Endodermal cell (in vitro differentiated cells): ENCODE results near the gene GCLM. TPM values are rescaled to one million over a fixed set of nuclear protein-coding genes. Genes with fewer than 3 reads are reported as not detected.

Experiments used
- DNase-seq: peaks from one replicate; pipeline ENCODE4 v3.0.0-alpha.2; 2017
- H3K27ac ChIP-seq: 2 replicates; pipeline ENCODE4 v1.5.1; 2013; ENCODE audit warnings: mild to moderate bottlenecking, low read depth, low read length, moderate library complexity
- H3K27me3 ChIP-seq: 2 replicates; pipeline ENCODE4 v1.6.1; 2013; ENCODE audit warnings: mild to moderate bottlenecking, low read length, moderate library complexity; ENCODE audit not compliant: insufficient read depth, control insufficient read depth, poor library complexity, severe bottlenecking
- H3K36me3 ChIP-seq: 2 replicates; pipeline ENCODE4 v1.7.0; 2013; ENCODE audit warnings: mild to moderate bottlenecking, low read length, moderate library complexity; ENCODE audit not compliant: control insufficient read depth, insufficient read depth
- H3K4me1 ChIP-seq: one replicate; pipeline ENCODE4 v1.7.0; 2013; ENCODE audit warnings: low read length; ENCODE audit not compliant: control insufficient read depth, insufficient read depth
- H3K4me3 ChIP-seq: 2 replicates; pipeline ENCODE4 v1.5.1; 2013; ENCODE audit warnings: mild to moderate bottlenecking, low read length, moderate library complexity
- H3K9ac ChIP-seq: 2 replicates; pipeline ENCODE4 v1.6.1; 2013; ENCODE audit warnings: mild to moderate bottlenecking, low read length, moderate library complexity; ENCODE audit not compliant: poor library complexity, severe bottlenecking; ENCODE audit errors: extremely low read depth
- H3K9me3 ChIP-seq: 2 replicates; pipeline ENCODE4 v1.6.1; 2013; ENCODE audit warnings: mild to moderate bottlenecking, low read length, moderate library complexity; ENCODE audit not compliant: control insufficient read depth
- H3K27ac Mint-ChIP-seq: 2 replicates; pipeline ENCODE4 v1.8.0; 2020; ENCODE audit warnings: mixed read lengths
- H3K27me3 Mint-ChIP-seq: 2 replicates; pipeline ENCODE4 v1.8.0; 2021; ENCODE audit warnings: mild to moderate bottlenecking, mixed read lengths; ENCODE audit not compliant: insufficient read depth
- H3K36me3 Mint-ChIP-seq: 2 replicates; pipeline ENCODE4 v1.8.0; 2020; ENCODE audit warnings: low read depth, mixed read lengths
- H3K4me1 Mint-ChIP-seq: 2 replicates; pipeline ENCODE4 v1.8.0; 2020; ENCODE audit warnings: mixed read lengths
- H3K4me3 Mint-ChIP-seq: 2 replicates; pipeline ENCODE4 v1.8.0; 2020; ENCODE audit warnings: mild to moderate bottlenecking, moderate library complexity, mixed read lengths
- H3K9me3 Mint-ChIP-seq: 2 replicates; pipeline ENCODE4 v1.8.0; 2020; ENCODE audit warnings: mild to moderate bottlenecking, mixed read lengths
- WGBS, 2 experiments: methylation state at CpG; one replicate each; pipeline versions ENCODE4 v1.1.5 to v1.1.7; 2013; ENCODE audit warnings: missing lambda C conversion rate in 2 of 2, mixed read lengths in 1 of 2; ENCODE audit not compliant: insufficient coverage in 1 of 2, insufficient read length in 1 of 2; 5-methylcytosine and 5-hydroxymethylcytosine counted together
- total RNA-seq, 2 donors: library from RNA; stranded (reverse); fragmentation: NEBNext Ultra II Directional in 1 of 2; extraction: Animal tissue kit (Norgen Biotek cat#: 25700) in 1 of 2; gene quantifications; 2 replicates in 1 of 2; 3 replicates in 1 of 2; pipeline ENCODE4 v1.2.1, GENCODE V29; 2021
- TF ChIP-seq, protein P1 (sequence below): fragments of 200-600 bp; sonication (generic); conservative IDR thresholded peaks from 2 replicates; pipeline ENCODE4 v1.5.0; 2021; ENCODE audit warnings: antibody characterized with exemption, mild to moderate bottlenecking

The GCLM gene
- total RNA-seq, 2 donors from 2014 or later = 14.0 to 19.4 TPM

DNA sequence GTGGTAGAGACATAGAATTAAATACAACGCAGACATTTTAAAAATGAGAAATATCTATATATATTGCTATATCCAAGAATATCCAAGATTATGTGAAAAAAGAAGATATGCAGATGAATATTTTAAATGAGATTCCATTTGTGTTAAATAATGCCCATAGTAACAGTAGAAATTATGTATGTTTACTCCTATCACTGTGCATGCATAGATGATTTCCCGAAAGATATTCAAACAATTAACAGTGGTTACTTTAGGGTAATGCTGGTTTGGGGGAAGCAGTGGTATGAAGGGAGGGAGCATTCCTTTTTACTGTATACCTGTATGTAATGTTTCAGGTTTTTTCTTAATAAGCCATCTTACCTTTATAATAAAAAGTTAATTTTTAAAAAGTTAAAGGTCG is 55.3 kb downstream of the GCLM start:
- TF ChIP-seq, protein P1, sequence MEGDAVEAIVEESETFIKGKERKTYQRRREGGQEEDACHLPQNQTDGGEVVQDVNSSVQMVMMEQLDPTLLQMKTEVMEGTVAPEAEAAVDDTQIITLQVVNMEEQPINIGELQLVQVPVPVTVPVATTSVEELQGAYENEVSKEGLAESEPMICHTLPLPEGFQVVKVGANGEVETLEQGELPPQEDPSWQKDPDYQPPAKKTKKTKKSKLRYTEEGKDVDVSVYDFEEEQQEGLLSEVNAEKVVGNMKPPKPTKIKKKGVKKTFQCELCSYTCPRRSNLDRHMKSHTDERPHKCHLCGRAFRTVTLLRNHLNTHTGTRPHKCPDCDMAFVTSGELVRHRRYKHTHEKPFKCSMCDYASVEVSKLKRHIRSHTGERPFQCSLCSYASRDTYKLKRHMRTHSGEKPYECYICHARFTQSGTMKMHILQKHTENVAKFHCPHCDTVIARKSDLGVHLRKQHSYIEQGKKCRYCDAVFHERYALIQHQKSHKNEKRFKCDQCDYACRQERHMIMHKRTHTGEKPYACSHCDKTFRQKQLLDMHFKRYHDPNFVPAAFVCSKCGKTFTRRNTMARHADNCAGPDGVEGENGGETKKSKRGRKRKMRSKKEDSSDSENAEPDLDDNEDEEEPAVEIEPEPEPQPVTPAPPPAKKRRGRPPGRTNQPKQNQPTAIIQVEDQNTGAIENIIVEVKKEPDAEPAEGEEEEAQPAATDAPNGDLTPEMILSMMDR = no peak
- Histone ChIP-seq H3K9me3 (peaks cover 30% of the 10 kb centered on the region), H3K4me1 (no peaks in the 10 kb centered on the region), H3K36me3 (no peaks in the 10 kb centered on the region), H3K4me3 (no peak overlapping the region), H3K27ac (no peak overlapping the region), H3K27me3 (no peaks in the 10 kb centered on the region), H3K9ac (no peak overlapping the region)
- no peak overlapping the region for H3K4me3 Mint-ChIP-seq
- H3K36me3 Mint-ChIP-seq = peaks cover 14% of the 10 kb centered on the region
- no peak overlapping the region for H3K27ac Mint-ChIP-seq
- H3K27me3 Mint-ChIP-seq = no peaks in the 10 kb centered on the region
- DNase-seq = no peak
- H3K9me3 Mint-ChIP-seq = peaks cover 57% of the 10 kb centered on the region
- WGBS, 2 experiments = 100% methylated on average over 2 of the region's 3 CpGs; no CpG with 5 or more reads in 1 of the 2 experiments
- no peaks in the 10 kb centered on the region for H3K4me1 Mint-ChIP-seq

DNA sequence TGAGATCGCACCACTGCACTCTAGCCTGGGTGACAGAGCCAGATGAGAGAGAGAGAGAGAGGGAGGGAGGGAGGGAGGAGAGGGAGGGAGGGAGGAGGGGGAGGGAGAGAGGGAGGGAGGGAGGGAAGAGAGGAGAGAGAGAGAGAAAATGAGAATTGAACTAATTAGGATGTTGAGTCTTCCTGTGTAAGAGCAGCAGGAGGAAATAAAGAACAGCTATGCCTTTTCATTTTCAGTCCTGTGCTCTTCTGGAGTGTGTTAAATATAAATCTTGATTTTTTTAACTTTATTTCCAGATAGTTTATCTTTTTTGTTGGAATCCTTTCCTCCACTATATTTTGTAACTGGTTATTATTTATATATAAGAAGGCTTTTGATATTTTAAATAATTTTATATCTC is 57.4 kb downstream of the GCLM start:
- Mint-ChIP-seq H3K36me3 (peaks cover 14% of the 10 kb centered on the region), H3K4me3 (no peak overlapping the region), H3K9me3 (peaks cover 47% of the 10 kb centered on the region), H3K27ac (no peak overlapping the region), H3K4me1 (no peaks in the 10 kb centered on the region), H3K27me3 (no peaks in the 10 kb centered on the region)
- TF ChIP-seq, protein P1 = no peak
- no peak overlapping the region for H3K9ac ChIP-seq
- H3K4me1 ChIP-seq = no peaks in the 10 kb centered on the region
- no peak overlapping the region for H3K27ac ChIP-seq
- no peaks in the 10 kb centered on the region for H3K36me3 ChIP-seq
- H3K4me3 ChIP-seq = no peak overlapping the region
- no peak for DNase-seq
- H3K27me3 ChIP-seq = no peaks in the 10 kb centered on the region
- H3K9me3 ChIP-seq = peaks cover 37% of the 10 kb centered on the region
- no CpG with 5 or more reads among the region's 1 CpG for WGBS, 2 experiments

DNA sequence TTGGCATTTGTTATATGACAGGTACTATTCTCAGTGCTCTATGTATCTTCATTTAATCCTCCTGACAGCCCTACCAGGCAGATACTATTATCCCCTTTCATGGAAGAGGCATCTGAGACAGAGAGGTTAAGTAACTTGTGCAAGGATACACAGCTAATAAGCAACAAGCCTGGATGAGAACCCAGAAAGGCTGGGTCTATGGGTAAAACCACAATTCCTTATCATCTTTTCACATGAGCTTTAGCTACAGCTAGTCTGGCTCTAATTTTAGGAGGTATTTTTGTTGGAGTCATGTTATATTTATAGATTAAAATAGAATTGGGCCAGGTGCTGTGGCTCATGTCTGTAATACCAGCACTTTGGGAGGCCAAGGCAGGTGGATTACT is 57.9 kb downstream of the GCLM start:
- no peak overlapping the region for H3K9ac ChIP-seq
- H3K4me1 ChIP-seq = no peaks in the 10 kb centered on the region
- Mint-ChIP-seq H3K9me3 (peaks cover 42% of the 10 kb centered on the region), H3K4me3 (no peak overlapping the region), H3K27ac (no peak overlapping the region), H3K36me3 (peaks cover 14% of the 10 kb centered on the region), H3K27me3 (no peaks in the 10 kb centered on the region), H3K4me1 (no peaks in the 10 kb centered on the region)
- no peak for DNase-seq
- no peak overlapping the region for H3K4me3 ChIP-seq
- H3K9me3 ChIP-seq = peaks cover 37% of the 10 kb centered on the region
- no peak overlapping the region for H3K27ac ChIP-seq
- no peaks in the 10 kb centered on the region for H3K36me3 ChIP-seq
- no peaks in the 10 kb centered on the region for H3K27me3 ChIP-seq
- TF ChIP-seq, protein P1 = no peak
